ENCODE data around the gene ECE1.

- TF ChIP-seq ZBTB11 (CRISPR knock-in tag; IDR thresholded peaks at IDR 0.05) (no peak), POLR2AphosphoS5 (IDR thresholded peaks at IDR 0.05; ENCODE audit: control insufficient read depth, insufficient read depth, low read depth, low read length) (no peak), SMARCA4 (IDR thresholded peaks at IDR 0.05) (no peak), POLR2A (conservative IDR thresholded peaks at IDR 0.05) (no peak), POLR3A (IDR thresholded peaks at IDR 0.05; ENCODE audit: borderline replicate concordance, extremely low read depth, insufficient read depth, insufficient read length) (no peak), CTCF (IDR thresholded peaks at IDR 0.05 in 2 of 3, conservative IDR thresholded peaks at IDR 0.05 in 1 of 3; ENCODE audit: insufficient read depth in 2 of 3, low read depth in 1 of 3, low read length in 3 of 3) (no peak), CBX5 (IDR thresholded peaks at IDR 0.05; ENCODE audit: borderline replicate concordance, low read depth) (no peak)
These were observed 44.9 kb upstream of the ECE1 start for GRCh38 chr1:21335088-21335691.
